ENCODE measurements around the gene GNG2.

Gene GNG2

GRCh38 chr14:51939755-51940301, 79.4 kb downstream of the GNG2 start:
- no peaks in the 10 kb centered on the region for H3K27me3 ChIP-seq (ENCODE audit: insufficient read depth, insufficient read length)
- TF ChIP-seq YY1 (IDR thresholded peaks at IDR 0.05; ENCODE audit: insufficient read depth, insufficient read length) (no peak), ZNF274 (IDR thresholded peaks at IDR 0.05; ENCODE audit: low read depth, low read length) (no peak), SUZ12 (IDR thresholded peaks at IDR 0.05; ENCODE audit: extremely low read depth, insufficient read depth, insufficient read length) (no peak)
- H3K9me3 ChIP-seq (ENCODE audit: insufficient read depth, low read length): no peaks in the 10 kb centered on the region
- H3K4me1 ChIP-seq (ENCODE audit: insufficient read depth, insufficient read length): no peaks in the 10 kb centered on the region
- H3K9ac ChIP-seq (ENCODE audit: insufficient read length, low read depth): no peak overlapping the region
- no peaks in the 10 kb centered on the region for H3K36me3 ChIP-seq (ENCODE audit: insufficient read depth, insufficient read length, low read length)
- no peak for DNase-seq (ENCODE audit: low read depth, low spot score)
- no peak overlapping the region for H3K4me3 ChIP-seq (ENCODE audit: insufficient read length, low read depth)

GRCh38 chr14:51942971-51943370, 82.6 kb downstream of the GNG2 start:
- H3K27me3 ChIP-seq (ENCODE audit: insufficient read depth, insufficient read length): no peaks in the 10 kb centered on the region
- no peaks in the 10 kb centered on the region for H3K36me3 ChIP-seq (ENCODE audit: insufficient read depth, insufficient read length, low read length)
- DNase-seq (ENCODE audit: low read depth, low spot score): no peak
- H3K4me3 ChIP-seq (ENCODE audit: insufficient read length, low read depth): no peak overlapping the region
- H3K9me3 ChIP-seq (ENCODE audit: insufficient read depth, low read length): peaks cover 4% of the 10 kb centered on the region; the same call in 1 of the 2 replicates
- no peaks in the 10 kb centered on the region for H3K4me1 ChIP-seq (ENCODE audit: insufficient read depth, insufficient read length)
- no peak for TF ChIP-seq YY1 (IDR thresholded peaks at IDR 0.05; ENCODE audit: insufficient read depth, insufficient read length)
- TF ChIP-seq ZNF274 (IDR thresholded peaks at IDR 0.05; ENCODE audit: low read depth, low read length): no peak
- TF ChIP-seq SUZ12 (IDR thresholded peaks at IDR 0.05; ENCODE audit: extremely low read depth, insufficient read depth, insufficient read length): no peak
- no peak overlapping the region for H3K9ac ChIP-seq (ENCODE audit: insufficient read length, low read depth)

GRCh38 chr14:51950007-51950406, 89.6 kb downstream of the GNG2 start:
- TF ChIP-seq SUZ12 (IDR thresholded peaks at IDR 0.05; ENCODE audit: extremely low read depth, insufficient read depth, insufficient read length) (no peak), ZNF274 (IDR thresholded peaks at IDR 0.05; ENCODE audit: low read depth, low read length) (no peak), YY1 (IDR thresholded peaks at IDR 0.05; ENCODE audit: insufficient read depth, insufficient read length) (no peak)
- Histone ChIP-seq H3K4me3 (ENCODE audit: insufficient read length, low read depth) (no peak overlapping the region), H3K9me3 (ENCODE audit: insufficient read depth, low read length) (peaks cover 10% of the 10 kb centered on the region; the same call in 1 of the 2 replicates), H3K36me3 (ENCODE audit: insufficient read depth, insufficient read length, low read length) (no peaks in the 10 kb centered on the region), H3K27me3 (ENCODE audit: insufficient read depth, insufficient read length) (no peaks in the 10 kb centered on the region), H3K4me1 (ENCODE audit: insufficient read depth, insufficient read length) (no peaks in the 10 kb centered on the region), H3K9ac (ENCODE audit: insufficient read length, low read depth) (no peak overlapping the region)
- no peak for DNase-seq (ENCODE audit: low read depth, low spot score)

GRCh38 chr14:51951656-51952055, 91.2 kb downstream of the GNG2 start:
- Histone ChIP-seq H3K9me3 (ENCODE audit: insufficient read depth, low read length) (peaks cover 10% of the 10 kb centered on the region; the same call in 1 of the 2 replicates), H3K4me3 (ENCODE audit: insufficient read length, low read depth) (no peak overlapping the region), H3K36me3 (ENCODE audit: insufficient read depth, insufficient read length, low read length) (no peaks in the 10 kb centered on the region), H3K9ac (ENCODE audit: insufficient read length, low read depth) (no peak overlapping the region), H3K27me3 (ENCODE audit: insufficient read depth, insufficient read length) (no peaks in the 10 kb centered on the region), H3K4me1 (ENCODE audit: insufficient read depth, insufficient read length) (no peaks in the 10 kb centered on the region)
- no peak for TF ChIP-seq SUZ12 (IDR thresholded peaks at IDR 0.05; ENCODE audit: extremely low read depth, insufficient read depth, insufficient read length)
- TF ChIP-seq YY1 (IDR thresholded peaks at IDR 0.05; ENCODE audit: insufficient read depth, insufficient read length): no peak
- TF ChIP-seq ZNF274 (IDR thresholded peaks at IDR 0.05; ENCODE audit: low read depth, low read length): no peak
- DNase-seq (ENCODE audit: low read depth, low spot score): no peak

GRCh38 chr14:51954031-51954430, 93.6 kb downstream of the GNG2 start:
- no peaks in the 10 kb centered on the region for H3K4me1 ChIP-seq (ENCODE audit: insufficient read depth, insufficient read length)
- no peak overlapping the region for H3K4me3 ChIP-seq (ENCODE audit: insufficient read length, low read depth)
- peaks cover 12% of the 10 kb centered on the region; the same call in 1 of the 2 replicates for H3K9me3 ChIP-seq (ENCODE audit: insufficient read depth, low read length)
- no peak overlapping the region for H3K9ac ChIP-seq (ENCODE audit: insufficient read length, low read depth)
- no peaks in the 10 kb centered on the region for H3K36me3 ChIP-seq (ENCODE audit: insufficient read depth, insufficient read length, low read length)
- TF ChIP-seq ZNF274 (IDR thresholded peaks at IDR 0.05; ENCODE audit: low read depth, low read length) (no peak), YY1 (IDR thresholded peaks at IDR 0.05; ENCODE audit: insufficient read depth, insufficient read length) (no peak), SUZ12 (IDR thresholded peaks at IDR 0.05; ENCODE audit: extremely low read depth, insufficient read depth, insufficient read length) (no peak)
- no peak for DNase-seq (ENCODE audit: low read depth, low spot score)
- no peaks in the 10 kb centered on the region for H3K27me3 ChIP-seq (ENCODE audit: insufficient read depth, insufficient read length)

- Histone ChIP-seq H3K4me1 (ENCODE audit: insufficient read depth, insufficient read length) (no peaks in the 10 kb centered on the region), H3K27me3 (ENCODE audit: insufficient read depth, insufficient read length) (no peaks in the 10 kb centered on the region), H3K36me3 (ENCODE audit: insufficient read depth, insufficient read length, low read length) (no peaks in the 10 kb centered on the region), H3K9me3 (ENCODE audit: insufficient read depth, low read length) (peaks cover 12% of the 10 kb centered on the region; the same call in 1 of the 2 replicates), H3K4me3 (ENCODE audit: insufficient read length, low read depth) (no peak overlapping the region), H3K9ac (ENCODE audit: insufficient read length, low read depth) (no peak overlapping the region)
- TF ChIP-seq YY1 (IDR thresholded peaks at IDR 0.05; ENCODE audit: insufficient read depth, insufficient read length): no peak
- TF ChIP-seq ZNF274 (IDR thresholded peaks at IDR 0.05; ENCODE audit: low read depth, low read length): no peak
- no peak for TF ChIP-seq SUZ12 (IDR thresholded peaks at IDR 0.05; ENCODE audit: extremely low read depth, insufficient read depth, insufficient read length)
- DNase-seq (ENCODE audit: low read depth, low spot score): no peak
Observed at GRCh38 chr14:51954657-51955056, 94.2 kb downstream of the GNG2 start.

- H3K4me1 ChIP-seq (ENCODE audit: insufficient read depth, insufficient read length): no peaks in the 10 kb centered on the region
- no peak for TF ChIP-seq YY1 (IDR thresholded peaks at IDR 0.05; ENCODE audit: insufficient read depth, insufficient read length)
- TF ChIP-seq ZNF274 (IDR thresholded peaks at IDR 0.05; ENCODE audit: low read depth, low read length): no peak
- no peak for TF ChIP-seq SUZ12 (IDR thresholded peaks at IDR 0.05; ENCODE audit: extremely low read depth, insufficient read depth, insufficient read length)
- peaks cover 12% of the 10 kb centered on the region; the same call in 1 of the 2 replicates for H3K9me3 ChIP-seq (ENCODE audit: insufficient read depth, low read length)
- H3K36me3 ChIP-seq (ENCODE audit: insufficient read depth, insufficient read length, low read length): no peaks in the 10 kb centered on the region
- H3K4me3 ChIP-seq (ENCODE audit: insufficient read length, low read depth): no peak overlapping the region
- no peak for DNase-seq (ENCODE audit: low read depth, low spot score)
- H3K27me3 ChIP-seq (ENCODE audit: insufficient read depth, insufficient read length): no peaks in the 10 kb centered on the region
- no peak overlapping the region for H3K9ac ChIP-seq (ENCODE audit: insufficient read length, low read depth)
Observed at GRCh38 chr14:51957950-51958349, 97.5 kb downstream of the GNG2 start.
